DND-41 (cell line): ENCODE results near the gene AHCYL2.
"Not testable (repeated sequence)": the region's sequence is repeated elsewhere in the genome, so short reads cannot be mapped to it uniquely, and the experiment has no call there.

Experiments
- EZH2 ChIP-seq: IDR thresholded peaks from 3 replicates; pipeline ENCODE4 v1.6.1; 2012; ENCODE audit warnings: borderline replicate concordance, low read depth, mild to moderate bottlenecking, moderate library complexity, low read length, inconsistent platforms; ENCODE audit not compliant: severe bottlenecking
- TF ChIP-seq, protein P1 (sequence below): IDR thresholded peaks from 2 replicates; pipeline ENCODE4 v1.5.1; 2012; ENCODE audit warnings: borderline replicate concordance, low read length, moderate library complexity, mild to moderate bottlenecking; ENCODE audit not compliant: poor library complexity, severe bottlenecking; ENCODE audit errors: extremely low read depth

DNA sequence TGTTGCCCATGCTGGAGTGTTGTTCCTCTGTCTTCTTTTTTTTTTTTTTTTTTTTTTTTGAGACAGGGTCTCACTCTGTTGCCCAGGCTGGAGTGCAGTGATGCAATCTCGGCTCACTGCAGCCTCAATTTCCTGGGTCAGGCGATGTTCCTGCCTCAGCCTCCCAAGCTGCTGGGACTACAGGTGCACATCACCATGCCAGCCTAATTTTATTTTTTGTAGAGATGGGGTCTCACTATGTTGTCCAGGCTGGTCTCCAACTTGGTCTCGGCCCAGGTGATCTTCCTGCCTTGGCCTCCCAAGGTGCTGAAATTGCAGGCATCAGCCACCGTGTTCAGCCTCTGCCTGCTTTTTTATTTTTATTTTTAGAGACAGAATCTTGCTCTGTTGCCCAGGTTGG, 5.7 kb upstream of the AHCYL2 start:
- TF ChIP-seq, protein P1, sequence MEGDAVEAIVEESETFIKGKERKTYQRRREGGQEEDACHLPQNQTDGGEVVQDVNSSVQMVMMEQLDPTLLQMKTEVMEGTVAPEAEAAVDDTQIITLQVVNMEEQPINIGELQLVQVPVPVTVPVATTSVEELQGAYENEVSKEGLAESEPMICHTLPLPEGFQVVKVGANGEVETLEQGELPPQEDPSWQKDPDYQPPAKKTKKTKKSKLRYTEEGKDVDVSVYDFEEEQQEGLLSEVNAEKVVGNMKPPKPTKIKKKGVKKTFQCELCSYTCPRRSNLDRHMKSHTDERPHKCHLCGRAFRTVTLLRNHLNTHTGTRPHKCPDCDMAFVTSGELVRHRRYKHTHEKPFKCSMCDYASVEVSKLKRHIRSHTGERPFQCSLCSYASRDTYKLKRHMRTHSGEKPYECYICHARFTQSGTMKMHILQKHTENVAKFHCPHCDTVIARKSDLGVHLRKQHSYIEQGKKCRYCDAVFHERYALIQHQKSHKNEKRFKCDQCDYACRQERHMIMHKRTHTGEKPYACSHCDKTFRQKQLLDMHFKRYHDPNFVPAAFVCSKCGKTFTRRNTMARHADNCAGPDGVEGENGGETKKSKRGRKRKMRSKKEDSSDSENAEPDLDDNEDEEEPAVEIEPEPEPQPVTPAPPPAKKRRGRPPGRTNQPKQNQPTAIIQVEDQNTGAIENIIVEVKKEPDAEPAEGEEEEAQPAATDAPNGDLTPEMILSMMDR = not testable (repeated sequence)
- not testable (repeated sequence) for TF ChIP-seq EZH2
